GM12878 (cell line): ENCODE results near the gene LIMA1. TPM values are rescaled to one million over a fixed set of nuclear protein-coding genes. Genes with fewer than 3 reads are reported as not detected.

Source experiments
- ATAC-seq: fragments of 200-7000 bp; cut with Tn5 transposase; 3 replicates; pipeline ENCODE4 v1.9.1; 2020; ENCODE audit warnings: mild to moderate bottlenecking, moderate library complexity
- Bru-seq: library from RNA; stranded (reverse); fragments of 400-500 nt; gene quantifications from one replicate; lab custom pipeline; 2021; lab: Mats Ljungman, UMichigan
- BruChase-seq, 2 experiments: library from RNA; stranded (reverse); fragments of 400-500 nt; gene quantifications; one replicate each; lab custom pipeline; 2021; lab: Mats Ljungman, UMichigan
- BruUV-seq: library from RNA; stranded (reverse); fragments of 400-500 nt; replicated peaks from 2 replicates; lab custom pipeline; 2021; lab: Mats Ljungman, UMichigan
- CTCF ChIA-PET: fragments of 300-600 bp; sonication (Branson Sonifier 250); formaldehyde crosslinking; extraction: SDS; loops from one replicate; lab custom pipeline; 2021; ENCODE audit warnings: inconsistent platforms; lab: Yijun Ruan, JAX
- POLR2A ChIA-PET: fragments of 350-600 bp; formaldehyde crosslinking; extraction: SDS; loops from one replicate; lab custom pipeline; 2021; ENCODE audit warnings: inconsistent platforms; lab: Charles Lee
- RAD21 ChIA-PET: fragments of 300-600 bp; sonication (Branson Sonifier 250); formaldehyde crosslinking; loops from one replicate; lab custom pipeline; 2023; ENCODE audit warnings: antibody characterized with exemption; ENCODE audit not compliant: unreplicated experiment; lab: Charles Lee
- SMC1A ChIA-PET: fragments of 300-600 bp; sonication (Branson Sonifier 250); formaldehyde crosslinking; loops from one replicate; lab custom pipeline; 2023; ENCODE audit not compliant: unreplicated experiment, uncharacterized antibody; lab: Charles Lee
- DNase-seq: peaks from one replicate; pipeline ENCODE4 v3.0.0-alpha.2; 2011; ENCODE audit warnings: low read depth, low spot score
- FAIRE-seq: peaks from 3 replicates; lab custom pipeline; 2011; peaks lifted over from hg19 to GRCh38; lab: Jason Lieb, UNC
- H2AFZ ChIP-seq: 2 replicates; pipeline ENCODE4 v1.6.0; 2011; ENCODE audit warnings: low read depth, low read length, control low read depth; ENCODE audit not compliant: control insufficient read depth
- H3K27ac ChIP-seq: 2 replicates; pipeline ENCODE4 v1.5.1; 2011; ENCODE audit warnings: control low read depth; ENCODE audit not compliant: control insufficient read depth, insufficient read depth
- H3K27me3 ChIP-seq, 2 experiments: replicated peaks in 1 of 2; 2 replicates each; pipeline versions ENCODE4 v1.6.0 to v1.6.1; 2011; ENCODE audit warnings: low read length in 1 of 2; ENCODE audit not compliant: control insufficient read depth in 2 of 2, insufficient read depth in 2 of 2
- H3K36me3 ChIP-seq, 2 experiments: 2 replicates each; pipeline ENCODE4 v1.5.1; 2011; ENCODE audit warnings: low read length in 1 of 2; ENCODE audit not compliant: control insufficient read depth in 2 of 2, insufficient read depth in 2 of 2
- H3K4me1 ChIP-seq: 2 replicates; pipeline ENCODE4 v1.6.1; 2011; ENCODE audit warnings: mild to moderate bottlenecking, low read length, moderate library complexity, mixed read lengths; ENCODE audit not compliant: control insufficient read depth, insufficient read depth
- H3K4me2 ChIP-seq: 2 replicates; pipeline ENCODE4 v1.6.0; 2011; ENCODE audit warnings: control low read depth; ENCODE audit not compliant: control insufficient read depth, insufficient read depth
- H3K4me3 ChIP-seq: fragments of 200-600 bp; sonication (generic); 2 replicates; pipeline ENCODE4 v1.5.1; 2016
- H3K79me2 ChIP-seq: 2 replicates; pipeline ENCODE4 v1.6.0; 2011; ENCODE audit warnings: low read length; ENCODE audit not compliant: control insufficient read depth, insufficient read depth
- H3K9ac ChIP-seq: 2 replicates; pipeline ENCODE4 v1.8.0; 2011; ENCODE audit warnings: low read length, control low read depth, mixed read lengths; ENCODE audit not compliant: control insufficient read depth, insufficient read depth
- H3K9me3 ChIP-seq: replicated peaks from 3 replicates; pipeline ENCODE4 v1.5.1; 2011; ENCODE audit warnings: mild to moderate bottlenecking, low read length; ENCODE audit not compliant: control insufficient read depth, insufficient read depth
- H4K20me1 ChIP-seq: 2 replicates; pipeline ENCODE4 v1.6.0; 2011; ENCODE audit not compliant: control insufficient read depth, insufficient read depth
- LARP7 ChIP-seq: fragments of 450-650 bp; IDR thresholded peaks from 2 replicates; pipeline ENCODE4 v1.6.1; 2017; ENCODE audit warnings: mild to moderate bottlenecking
- MLLT1 ChIP-seq: fragments of 450-650 bp; IDR thresholded peaks from 2 replicates; pipeline ENCODE4 v1.6.1; 2016; ENCODE audit warnings: mild to moderate bottlenecking
- NR2F1 ChIP-seq: fragments of 450-650 bp; conservative IDR thresholded peaks from 2 replicates; pipeline ENCODE4 v1.6.1; 2017; ENCODE audit warnings: mild to moderate bottlenecking
- PKNOX1 ChIP-seq: fragments of 450-650 bp; IDR thresholded peaks from 2 replicates; pipeline ENCODE4 v1.6.1; 2016; ENCODE audit warnings: mild to moderate bottlenecking
- POLR2AphosphoS2 ChIP-seq: IDR thresholded peaks from 2 replicates; pipeline ENCODE4 v1.6.1; 2011; ENCODE audit warnings: low read depth, mild to moderate bottlenecking, low read length, improper control_type of control experiment, moderate library complexity
- POLR2AphosphoS5 ChIP-seq: IDR thresholded peaks from 2 replicates; pipeline ENCODE4 v1.6.1; 2011; ENCODE audit warnings: mild to moderate bottlenecking, low read length, inconsistent platforms
- SMAD5 ChIP-seq: IDR thresholded peaks from 2 replicates; pipeline ENCODE4 v1.6.1; 2016; ENCODE audit warnings: antibody characterized with exemption, low read depth
- SMARCA5 ChIP-seq: fragments of 450-650 bp; IDR thresholded peaks from 2 replicates; pipeline ENCODE4 v1.6.1; 2017; ENCODE audit warnings: mild to moderate bottlenecking
- YY1 ChIP-seq: IDR thresholded peaks from 2 replicates; pipeline ENCODE4 v1.6.1; 2011; ENCODE audit warnings: low read depth, mild to moderate bottlenecking, low read length
- ZNF687 ChIP-seq: fragments of 450-650 bp; IDR thresholded peaks from 2 replicates; pipeline ENCODE4 v1.6.1; 2017; ENCODE audit warnings: mild to moderate bottlenecking, moderate library complexity
- WGBS: methylation state at CpG from one replicate; pipeline ENCODE4 v1.1.6; 2016; ENCODE audit warnings: low lambda C conversion rate; ENCODE audit not compliant: insufficient replicate concordance, insufficient coverage; ENCODE audit errors: missing lambda C conversion rate; 5-methylcytosine and 5-hydroxymethylcytosine counted together
- in situ Hi-C: fragments of 300-500 bp; cut with MboI; formaldehyde crosslinking; loops from 9 replicates; pipeline ENCODE4 v1.14.3; 2018; ENCODE audit warnings: mixed read lengths
- intact Hi-C: fragments of 100-400 bp; cut with micrococcal nuclease; formaldehyde crosslinking; loops from one replicate; pipeline ENCODE4 v1.14.2; 2022; ENCODE audit not compliant: unreplicated experiment
- long read RNA-seq, 2 experiments: library from polyadenylated mRNA; unstranded; transcript quantifications; one replicate each; pipeline ENCODE4 v2.0.0, GENCODE V29; 2019 to 2020
- polyA minus RNA-seq, 3 experiments: library from RNA; depleted of rRNA, polyadenylated mRNA; stranded (reverse); fragments of >200 nt; gene quantifications; 2 replicates each; pipeline ENCODE4 v1.2.3, GENCODE V29; 2011
- polyA plus RNA-seq, 11 experiments: library from polyadenylated mRNA; depleted of rRNA in 4 of 11; unstranded in 6 of 11; stranded (reverse) in 5 of 11; fragments of >200 nt; fragmentation: Nextera tagmentation in 4 of 11; fragmentation: Illumina TruSeq in 1 of 11; extraction: Ambion mirVana in 4 of 11; extraction: Trizol in 1 of 11; gene quantifications; 1 replicate in 1 of 11; 2 replicates in 10 of 11; pipeline versions ENCODE4 v1.2.1 to v1.2.3, GENCODE V29; 2011 to 2016; ENCODE audit warnings: inconsistent platforms in 2 of 11, missing spikeins in 2 of 11, low read depth in 1 of 11
- total RNA-seq, 4 experiments: library from RNA; depleted of rRNA in 3 of 4; stranded (reverse); fragments of >200 nt in 3 of 4; fragmentation: Illumina TruSeq in 1 of 4; extraction: Trizol in 1 of 4; gene quantifications; 2 replicates each; pipeline versions ENCODE4 v1.2.1 to v1.2.3, GENCODE V29; 2013 to 2021

The LIMA1 gene
- 54.8 and 71.6 TPM in 2 replicates for total RNA-seq (2013; cell fraction: nucleolus; rRNA removed)
- 62.6 and 81.8 TPM in 2 replicates for total RNA-seq (2014; rRNA removed)
- 98.2 and 102 TPM in 2 replicates for total RNA-seq (2014; rRNA removed; fragmentation: Illumina TruSeq; extraction: Trizol)
- 63.4 and 69.1 TPM in 2 replicates for total RNA-seq (2021)
- polyA plus RNA-seq (2011; ENCODE audit: low read depth) = 19.8 TPM
- 69.6 and 91.8 TPM in 2 replicates for polyA plus RNA-seq (2011; rRNA removed)
- 27.5 and 28.8 TPM in 2 replicates for polyA plus RNA-seq (2011; cell fraction: cytosol; rRNA removed)
- 26.5 and 59.4 TPM in 2 replicates for polyA plus RNA-seq (2011; cell fraction: nucleus; rRNA removed)
- 21.8 and 26.3 TPM in 2 replicates for polyA plus RNA-seq (2012)
- 109 and 134 TPM in 2 replicates for polyA plus RNA-seq (2014; fragmentation: Illumina TruSeq; extraction: Trizol)
- polyA plus RNA-seq (2014; fragmentation: Nextera tagmentation; extraction: Ambion mirVana) = 10 to 100 TPM; 56.6 to 58.2 TPM
- polyA plus RNA-seq (2014; rRNA removed) = 53.1 and 58.9 TPM in 2 replicates
- 10 to 100 TPM; 53.2 to 55.8 TPM for polyA plus RNA-seq (2016; fragmentation: Nextera tagmentation; extraction: Ambion mirVana)
- polyA minus RNA-seq (2011; rRNA and poly(A)+ RNA removed) = 51.6 and 75.6 TPM in 2 replicates
- 24.1 and 35.0 TPM in 2 replicates for polyA minus RNA-seq (2011; cell fraction: cytosol; rRNA and poly(A)+ RNA removed)
- polyA minus RNA-seq (2011; cell fraction: nucleus; rRNA and poly(A)+ RNA removed) = 22.7 and 42.5 TPM in 2 replicates
- percentile 58 among the genes with signal in this experiment for Bru-seq, nascent RNA
- percentile 70 among the genes with signal in this experiment for BruChase-seq, experiment 1, labeled RNA remaining after a 6-hour chase
- percentile 65 among the genes with signal in this experiment for BruChase-seq, experiment 2, labeled RNA remaining after a 2-hour chase
- long read RNA-seq, experiment 1, transcript LIMA1-215 (8 exons, 3,254 nt) = major isoform, 38 of 59 reads
- long read RNA-seq, experiment 1, transcript LIMA1-214 (8 exons, 3,612 nt) = minor isoform, 5 of 59 reads
- long read RNA-seq, experiment 1, partial matches to known transcripts = 2 of 59 reads
- long read RNA-seq, experiment 1, other reads (novel, unspliced or antisense) = 11 of 59 reads
- long read RNA-seq, experiment 2, transcript LIMA1-215 (8 exons, 3,254 nt) = major isoform, 462 of 702 reads
- long read RNA-seq, experiment 2, transcript LIMA1-216 (8 exons, 2,162 nt) = minor isoform, 9 of 702 reads
- long read RNA-seq, experiment 2, transcript LIMA1-201 (11 exons, 3,706 nt) = minor isoform, 13 of 702 reads
- long read RNA-seq, experiment 2, transcript LIMA1-214 (8 exons, 3,612 nt) = minor isoform, 84 of 702 reads
- long read RNA-seq, experiment 2, partial matches to known transcripts = 27 of 702 reads
- long read RNA-seq, experiment 2, other reads (novel, unspliced or antisense) = 94 of 702 reads

DNA sequence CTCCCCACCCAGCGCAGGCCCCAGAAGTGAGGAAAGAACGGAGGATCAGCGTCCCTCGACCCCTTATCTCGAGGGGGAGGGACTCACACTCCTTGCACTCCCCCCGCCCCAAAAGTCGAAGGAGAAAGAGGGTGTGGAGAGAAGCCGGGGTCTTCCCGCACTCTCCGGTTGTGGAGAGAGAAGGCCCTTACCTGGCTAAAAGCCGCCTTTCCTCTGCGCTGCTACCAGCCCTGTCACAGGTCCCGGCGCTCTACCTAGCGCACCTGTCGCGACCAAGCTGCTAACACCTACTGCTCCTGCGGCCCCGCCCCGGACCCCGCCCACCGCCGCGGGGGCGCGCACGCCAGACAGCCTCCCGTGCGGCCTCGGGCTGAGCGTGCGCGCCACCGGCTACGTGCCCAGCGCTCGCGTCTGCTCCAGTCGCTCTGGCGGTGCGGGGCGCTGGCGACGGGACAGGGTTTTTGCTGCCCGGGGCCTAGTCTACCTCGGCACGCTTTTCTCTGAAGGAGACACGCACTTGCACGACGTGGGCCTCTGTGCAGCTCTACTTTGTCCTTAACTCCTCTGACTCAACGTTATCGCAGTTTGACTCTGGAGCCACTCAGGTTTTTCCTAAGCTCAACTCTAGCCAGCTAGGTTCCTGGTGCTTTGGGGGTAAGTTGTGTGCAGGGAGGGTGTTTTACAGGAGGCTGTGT is at the start of gene LIMA1:
Gene LIMA1, minus strand, starts transcription at position 292 of the 695 bp plus-strand sequence. CDS start 34,769 bp downstream, outside the sequence.
- Histone ChIP-seq H3K36me3 (no peaks in the 10 kb centered on the region), H2AFZ (peak within 1 kb of the TSS; percentile 97), H3K27ac (peak within 1 kb of the TSS; percentile 66), H3K27me3 (peaks cover 0 to 3% of the 10 kb centered on the region in 2 experiments; a peak in 2 of 4 replicates), H3K4me3 (peak within 1 kb of the TSS; percentile 83), H3K9ac (peak within 1 kb of the TSS; percentile 79), H3K4me2 (peak within 1 kb of the TSS; percentile 98), H4K20me1 (no peaks in the 10 kb centered on the region), H3K4me1 (peaks cover 10% of the 10 kb centered on the region), H3K9me3 (no peaks in the 10 kb centered on the region), H3K79me2 (peaks cover 4% of the 10 kb centered on the region; the same call in 1 of the 2 replicates)
- in situ Hi-C loops = no loop called here
- BruUV-seq = no TSS peak
- SMC1A ChIA-PET = interaction anchor here (0.7 to 7.9 kb wide), 25 partner anchors 12 to 481 kb away, joined by 3 to 65 read pairs (median 4); partner anchors contain the start of gene ATF1
- RAD21 ChIA-PET = interaction anchor here (0.7 to 2.7 kb wide), 18 partner anchors 15 to 743 kb away, joined by 3 to 35 read pairs (median 4); partner anchors contain the start of genes CERS5 and SLC11A2
- CTCF ChIA-PET = interaction anchor here (0.8 to 3.0 kb wide), 20 partner anchors 23 to 199 kb away, joined by 3 to 18 read pairs (median 5); partner anchors contain the start of gene COX14
- FAIRE-seq (peak; percentile 7), ATAC-seq (peak; percentile 98), DNase-seq (peak; percentile 37)
- intact Hi-C loops = loop anchor here (2.0 kb wide), 1 partner anchor 63 kb away; no protein-coding TSS in a partner anchor
- POLR2A ChIA-PET = interaction anchor here (0.5 to 3.7 kb wide), 15 partner anchors 8 to 199 kb away, joined by 3 to 22 read pairs (median 4); partner anchors contain the start of genes COX14 and SMARCD1
- WGBS = under 1% methylated on average over 41 of the region's 52 CpGs
- TF ChIP-seq MLLT1 (0 out of 2 replicates have a peak, but pooled peaks have one; percentile 27), NR2F1 (peak; percentile 26; the same call in 1 of the 2 replicates), PKNOX1 (peak; percentile 17; the same call in 1 of the 2 replicates), POLR2AphosphoS5 (peak; percentile 71; the same call in 1 of the 2 replicates), SMAD5 (peak; percentile 65; the same call in 1 of the 2 replicates), YY1 (peak; percentile 63), POLR2AphosphoS2 (peak; percentile 89), SMARCA5 (peak; percentile 81; the same call in 1 of the 2 replicates), LARP7 (peak; percentile 66; the same call in 1 of the 2 replicates), ZNF687 (peak; percentile 95)
